HG03025 (cell line): Measurements from ENCODE around the gene B3GNT2.
A peak's percentile ranks its signal among the peaks of the same experiment; 100 is the strongest.
"Not testable (repeated sequence)": the region's sequence is repeated elsewhere in the genome, so short reads cannot be mapped to it uniquely, and the experiment has no call there.

ENCODE experiments used
- ATAC-seq: cut with Tn5 transposase; IDR thresholded peaks from one replicate; pipeline ENCODE4 v1.9.1; 2021; ENCODE audit warnings: mild to moderate bottlenecking, moderate library complexity; ENCODE audit not compliant: unreplicated experiment, low FRiP score

Gene B3GNT2, protein sequence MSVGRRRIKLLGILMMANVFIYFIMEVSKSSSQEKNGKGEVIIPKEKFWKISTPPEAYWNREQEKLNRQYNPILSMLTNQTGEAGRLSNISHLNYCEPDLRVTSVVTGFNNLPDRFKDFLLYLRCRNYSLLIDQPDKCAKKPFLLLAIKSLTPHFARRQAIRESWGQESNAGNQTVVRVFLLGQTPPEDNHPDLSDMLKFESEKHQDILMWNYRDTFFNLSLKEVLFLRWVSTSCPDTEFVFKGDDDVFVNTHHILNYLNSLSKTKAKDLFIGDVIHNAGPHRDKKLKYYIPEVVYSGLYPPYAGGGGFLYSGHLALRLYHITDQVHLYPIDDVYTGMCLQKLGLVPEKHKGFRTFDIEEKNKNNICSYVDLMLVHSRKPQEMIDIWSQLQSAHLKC

GRCh38 chr2:62195421-62196277 lies at the start of gene B3GNT2:
TSS of gene B3GNT2 (plus strand) at chr2:62196115. CDS start at chr2:62222221, 26,106 bp downstream.
- peak; percentile 46 for ATAC-seq

DNA sequence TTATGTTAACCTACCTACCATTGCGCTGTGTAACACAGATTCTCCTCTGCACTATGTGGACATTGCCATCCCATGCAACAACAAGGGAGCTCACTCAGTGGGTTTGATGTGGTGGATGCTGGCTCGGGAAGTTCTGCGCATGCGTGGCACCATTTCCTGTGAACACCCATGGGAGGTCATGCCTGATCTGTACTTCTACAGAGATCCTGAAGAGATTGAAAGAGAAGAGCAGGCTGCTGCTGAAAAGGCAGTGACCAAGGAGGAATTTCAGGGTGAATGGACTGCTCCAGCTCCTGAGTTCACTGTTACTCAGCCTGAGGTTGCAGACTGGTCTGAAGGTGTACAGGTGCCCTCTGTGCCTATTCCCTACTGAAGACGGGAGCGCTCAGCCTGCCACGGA lies 49.1 kb upstream of the B3GNT2 start:
- ATAC-seq: not testable (repeated sequence)

DNA sequence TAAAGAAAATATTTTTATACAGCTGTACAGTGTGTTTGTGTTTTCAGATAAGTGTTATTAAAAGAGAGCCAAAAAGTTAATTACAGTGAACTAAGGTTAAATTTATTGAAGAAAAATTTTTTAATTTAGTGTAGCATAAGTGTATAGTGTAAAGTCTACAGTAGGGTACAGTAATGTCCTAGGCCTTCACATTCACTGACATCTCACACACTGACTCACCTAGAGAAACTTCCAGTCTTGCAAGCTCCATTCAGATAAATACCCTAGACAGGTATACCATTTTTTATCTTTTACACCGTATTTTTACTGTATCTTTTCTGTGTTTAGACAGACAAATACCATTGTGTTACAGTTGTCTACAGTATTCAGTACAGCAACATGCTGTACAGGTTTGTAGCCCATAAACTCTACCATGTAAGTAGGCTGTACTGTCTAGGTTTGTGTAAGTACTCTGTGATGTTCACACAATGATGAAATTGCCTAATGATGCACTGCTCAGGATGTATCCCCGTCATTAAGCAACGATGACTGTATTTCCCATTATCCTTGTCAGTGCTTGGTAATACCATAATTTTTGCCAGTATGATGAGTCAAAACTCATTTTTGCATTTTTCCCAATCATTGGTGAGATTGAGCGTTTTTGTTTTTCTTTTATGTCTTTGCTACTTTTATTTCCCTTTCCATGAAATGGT lies 48.2 kb upstream of the B3GNT2 start:
- no peak for ATAC-seq

DNA sequence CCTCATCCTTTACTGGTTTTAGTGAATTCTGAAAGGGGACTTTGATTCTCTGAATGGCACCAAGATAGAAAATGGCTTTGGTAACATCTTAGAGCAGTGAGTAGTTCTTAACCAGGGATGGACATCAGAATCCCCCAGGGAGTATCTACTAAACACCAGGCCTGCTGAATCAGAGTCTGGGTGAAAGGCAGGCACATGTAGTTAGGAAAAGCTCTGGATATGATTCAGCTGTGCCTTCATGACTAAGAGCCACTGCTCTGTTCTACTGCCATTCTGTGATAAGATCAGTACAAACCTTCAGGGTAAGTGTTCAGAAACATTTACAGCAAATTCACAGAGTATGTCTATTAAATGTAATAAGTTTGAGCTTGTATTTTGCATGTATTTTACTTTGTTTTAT lies 46.2 kb upstream of the B3GNT2 start:
- no peak for ATAC-seq

DNA sequence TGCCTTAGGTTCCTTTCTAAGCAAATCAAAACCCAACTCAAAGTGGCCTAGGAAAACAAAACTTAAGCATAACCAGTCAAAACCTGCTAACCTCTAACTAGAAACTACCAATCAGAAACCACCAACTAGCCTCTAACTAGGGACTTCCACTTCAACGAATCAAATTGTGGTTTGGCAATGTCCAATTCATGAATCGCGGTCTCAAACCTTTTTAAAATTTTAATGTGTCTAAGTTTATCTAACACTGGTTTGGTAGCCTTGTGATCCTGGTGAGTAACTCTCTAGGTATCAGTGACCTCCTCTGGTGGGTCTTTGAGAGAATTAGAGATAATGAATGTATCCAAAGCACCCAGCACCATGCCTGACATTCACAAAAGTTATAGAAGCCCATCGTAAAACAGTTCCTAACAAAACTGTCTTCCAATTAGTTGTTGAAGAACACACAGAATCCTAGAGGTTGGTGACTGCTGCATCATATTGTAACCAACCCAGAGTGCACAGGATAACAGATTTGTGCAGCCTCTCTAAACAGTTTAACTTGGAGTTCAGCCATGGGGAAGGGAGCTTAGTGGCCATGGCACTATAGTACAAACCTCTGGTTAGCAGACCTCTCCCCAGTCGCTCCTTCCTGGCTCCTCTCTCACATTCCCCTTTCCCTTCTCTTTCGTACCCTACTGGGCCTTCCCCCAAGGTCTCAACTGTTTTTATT lies 45.2 kb upstream of the B3GNT2 start:
- ATAC-seq: no peak

- ATAC-seq: no peak
Measured at GRCh38 chr2:62151306-62151638, 44.6 kb upstream of the B3GNT2 start.

- ATAC-seq: no peak
Measured at GRCh38 chr2:62152000-62152399, 43.9 kb upstream of the B3GNT2 start.

DNA sequence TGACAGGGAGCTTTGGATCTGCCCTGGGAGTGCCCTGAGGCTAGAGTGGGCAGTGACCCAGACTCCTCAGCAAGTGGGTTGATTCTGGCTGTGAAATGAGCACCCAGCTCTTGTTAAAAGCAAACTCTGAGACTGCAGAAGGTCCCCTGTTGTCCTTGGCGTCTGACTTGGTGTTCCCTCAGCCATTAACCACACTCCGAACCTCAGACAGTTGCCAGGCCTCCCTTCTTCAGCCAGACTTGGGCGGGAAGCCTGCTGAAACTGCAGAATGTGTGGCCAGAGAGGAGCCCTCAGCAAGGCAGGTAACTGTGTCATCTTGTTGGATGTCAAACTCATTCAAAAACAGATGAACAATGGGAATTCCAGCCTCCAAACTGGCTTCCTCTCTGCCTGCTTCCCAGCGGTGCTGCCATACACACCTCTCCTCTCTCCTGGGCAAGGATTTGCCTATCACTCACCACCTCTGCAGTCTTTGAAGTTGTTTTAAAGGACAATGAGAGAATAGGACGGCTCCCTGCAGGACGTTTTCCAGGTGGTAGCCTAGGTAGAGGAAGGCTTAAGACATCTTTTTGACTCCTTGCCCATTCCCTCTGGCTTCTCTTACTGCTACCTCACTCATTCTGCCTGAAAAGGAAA lies 38.9 kb upstream of the B3GNT2 start:
- ATAC-seq: no peak

- no peak for ATAC-seq
Measured at GRCh38 chr2:62158444-62159121, 37.3 kb upstream of the B3GNT2 start.

DNA sequence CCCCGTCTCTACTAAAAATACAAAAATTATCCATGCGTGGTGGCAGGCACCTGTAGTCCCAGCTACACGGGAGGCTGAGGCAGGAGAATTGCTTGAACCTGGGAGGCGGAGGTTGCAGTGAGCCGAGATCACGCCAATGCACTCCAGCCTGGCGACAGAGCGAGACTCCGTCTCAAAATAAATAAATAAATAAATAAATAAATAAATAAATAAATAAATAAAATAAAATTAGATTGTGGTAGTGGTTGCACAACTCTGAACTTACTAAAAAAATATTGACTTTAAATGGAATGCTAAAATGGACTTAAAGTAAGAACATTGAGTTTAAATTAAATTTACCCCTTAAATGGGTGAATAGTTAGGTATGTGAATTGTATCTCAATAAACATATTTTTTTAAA lies 35.2 kb upstream of the B3GNT2 start:
- not testable (repeated sequence) for ATAC-seq

GRCh38 chr2:62163106-62163831 lies 32.6 kb upstream of the B3GNT2 start:
- ATAC-seq: no peak

- ATAC-seq: no peak
Measured at GRCh38 chr2:62163834-62164233, 32.1 kb upstream of the B3GNT2 start.

DNA sequence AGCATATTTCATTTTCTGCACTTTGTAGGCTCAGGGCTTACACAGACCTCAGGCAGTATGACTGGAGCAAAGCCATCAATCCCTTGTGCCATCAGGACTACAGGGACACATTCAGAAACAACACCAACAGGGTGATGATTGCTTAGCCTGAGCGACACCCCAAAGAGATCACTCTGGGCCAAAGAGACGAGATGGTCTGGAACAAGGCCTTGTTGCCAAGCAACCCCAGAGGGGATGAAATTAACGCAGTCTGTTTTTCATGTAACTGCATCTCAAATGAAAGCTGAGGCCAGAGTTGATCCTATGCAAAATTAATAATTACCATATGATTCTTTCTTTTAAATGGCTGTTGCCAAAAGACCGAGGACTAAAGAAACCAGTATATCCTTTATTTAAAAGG lies 20.2 kb upstream of the B3GNT2 start:
- ATAC-seq: no peak

GRCh38 chr2:62176801-62177200 lies 19.1 kb upstream of the B3GNT2 start:
- no peak for ATAC-seq

GRCh38 chr2:62177392-62178049 lies 18.4 kb upstream of the B3GNT2 start:
- no peak for ATAC-seq

GRCh38 chr2:62178741-62179271 lies 17.1 kb upstream of the B3GNT2 start:
- ATAC-seq: no peak

DNA sequence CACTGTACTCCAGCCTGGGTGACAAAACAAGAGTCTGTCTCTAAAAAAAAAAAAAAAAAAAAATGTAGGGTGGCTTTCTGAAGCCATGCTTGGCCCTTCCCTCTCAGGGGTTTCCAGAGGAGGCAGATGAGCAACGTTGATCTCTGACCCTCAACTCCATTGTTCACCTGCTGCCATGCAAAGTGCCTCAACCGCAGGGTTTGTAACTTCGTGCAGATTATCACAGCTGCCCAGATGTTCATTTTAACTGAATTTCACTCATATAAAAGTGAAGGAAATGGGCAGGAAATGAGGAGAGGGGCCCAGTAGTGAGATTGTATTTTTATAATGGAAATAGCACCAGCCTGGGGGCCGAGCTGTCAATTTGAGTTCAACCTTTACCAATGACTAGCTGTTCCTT lies 14.9 kb upstream of the B3GNT2 start:
- no peak for ATAC-seq

DNA sequence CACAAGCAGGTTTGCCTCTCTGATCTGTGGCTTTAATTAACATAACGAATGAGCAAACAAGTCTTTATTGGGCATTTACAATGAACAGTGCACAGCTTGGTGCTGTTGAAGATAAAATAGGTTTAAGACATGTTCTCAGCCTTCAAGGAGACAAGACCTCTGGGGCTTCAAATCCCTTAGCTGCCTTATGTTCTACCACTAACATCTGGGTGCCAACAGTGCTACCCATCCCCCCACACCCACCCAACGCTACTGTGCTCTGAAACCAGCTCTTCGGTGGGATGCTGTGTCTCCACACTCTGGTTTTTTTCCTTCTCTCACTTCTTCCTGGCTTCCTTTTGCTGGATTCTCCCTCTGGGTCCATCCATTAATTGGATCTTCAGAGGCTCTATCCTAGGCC lies 14.1 kb upstream of the B3GNT2 start:
- ATAC-seq: no peak
